Measurements from ENCODE around the gene NTPCR. TPM values are rescaled to one million over a fixed set of nuclear protein-coding genes. Genes with fewer than 3 reads are reported as not detected.

The NTPCR gene
- total RNA-seq, 1 experiment from 2014 or later = 50.0 TPM

GRCh38 chr1:232985882-232986526 lies 35.6 kb downstream of the NTPCR start:
- TF ChIP-seq EZH2 (IDR thresholded peaks at IDR 0.05; ENCODE audit: borderline replicate concordance, low read depth, low read length, poor library complexity, severe bottlenecking) (no peak), CTCF (conservative IDR thresholded peaks at IDR 0.05; ENCODE audit: low read depth, low read length) (no peak)
- ChIA-PET POLR2A (ENCODE audit: low non-redundant PET) (no interaction called here), CTCF (no interaction called here)
- DNase-seq (ENCODE audit: low spot score) = no peak
- intact Hi-C loops (cut with micrococcal nuclease; ENCODE audit: unreplicated experiment) = no loop called here
- no peak overlapping the region for H3K27ac ChIP-seq (ENCODE audit: low read depth, low read length, poor library complexity, severe bottlenecking)
- no peaks in the 10 kb centered on the region for H3K4me1 ChIP-seq (ENCODE audit: insufficient read depth, low read length, poor library complexity, severe bottlenecking)
- H3K36me3 ChIP-seq (ENCODE audit: insufficient read depth, low read length, poor library complexity, severe bottlenecking) = no peaks in the 10 kb centered on the region
- no peaks in the 10 kb centered on the region for H3K27me3 ChIP-seq (replicated peaks; ENCODE audit: insufficient read depth, low read depth, low read length, poor library complexity)
- no TSS peak for BruUV-seq (replicated peaks)
- H3K9me3 ChIP-seq (ENCODE audit: low read depth, low read length, poor library complexity, severe bottlenecking) = no peaks in the 10 kb centered on the region
- H3K4me3 ChIP-seq (ENCODE audit: low read depth, low read length, poor library complexity, severe bottlenecking) = no peak overlapping the region

- intact Hi-C loops (cut with micrococcal nuclease; ENCODE audit: unreplicated experiment) = no loop called here
- Histone ChIP-seq H3K4me3 (ENCODE audit: low read depth, low read length, poor library complexity, severe bottlenecking) (no peak overlapping the region), H3K27me3 (replicated peaks; ENCODE audit: insufficient read depth, low read depth, low read length, poor library complexity) (no peaks in the 10 kb centered on the region), H3K4me1 (ENCODE audit: insufficient read depth, low read length, poor library complexity, severe bottlenecking) (no peaks in the 10 kb centered on the region), H3K27ac (ENCODE audit: low read depth, low read length, poor library complexity, severe bottlenecking) (no peak overlapping the region), H3K9me3 (ENCODE audit: low read depth, low read length, poor library complexity, severe bottlenecking) (no peaks in the 10 kb centered on the region), H3K36me3 (ENCODE audit: insufficient read depth, low read length, poor library complexity, severe bottlenecking) (no peaks in the 10 kb centered on the region)
- BruUV-seq (replicated peaks) = no TSS peak
- POLR2A ChIA-PET (ENCODE audit: low non-redundant PET) = no interaction called here
- DNase-seq (ENCODE audit: low spot score) = no peak
- TF ChIP-seq CTCF (conservative IDR thresholded peaks at IDR 0.05; ENCODE audit: low read depth, low read length) = no peak
- TF ChIP-seq EZH2 (IDR thresholded peaks at IDR 0.05; ENCODE audit: borderline replicate concordance, low read depth, low read length, poor library complexity, severe bottlenecking) = no peak
- CTCF ChIA-PET = no interaction called here
These were observed 36.1 kb downstream of the NTPCR start for GRCh38 chr1:232986527-232986922.

GRCh38 chr1:232987046-232987773 lies 36.8 kb downstream of the NTPCR start:
- H3K4me3 ChIP-seq (ENCODE audit: low read depth, low read length, poor library complexity, severe bottlenecking) = no peak overlapping the region
- no peaks in the 10 kb centered on the region for H3K4me1 ChIP-seq (ENCODE audit: insufficient read depth, low read length, poor library complexity, severe bottlenecking)
- H3K9me3 ChIP-seq (ENCODE audit: low read depth, low read length, poor library complexity, severe bottlenecking) = no peaks in the 10 kb centered on the region
- CTCF ChIA-PET = no interaction called here
- no peak for DNase-seq (ENCODE audit: low spot score)
- H3K36me3 ChIP-seq (ENCODE audit: insufficient read depth, low read length, poor library complexity, severe bottlenecking) = no peaks in the 10 kb centered on the region
- BruUV-seq (replicated peaks) = no TSS peak
- intact Hi-C loops (cut with micrococcal nuclease; ENCODE audit: unreplicated experiment) = no loop called here
- H3K27me3 ChIP-seq (replicated peaks; ENCODE audit: insufficient read depth, low read depth, low read length, poor library complexity) = no peaks in the 10 kb centered on the region
- POLR2A ChIA-PET (ENCODE audit: low non-redundant PET) = no interaction called here
- H3K27ac ChIP-seq (ENCODE audit: low read depth, low read length, poor library complexity, severe bottlenecking) = no peak overlapping the region
- TF ChIP-seq CTCF (conservative IDR thresholded peaks at IDR 0.05; ENCODE audit: low read depth, low read length) (no peak), EZH2 (IDR thresholded peaks at IDR 0.05; ENCODE audit: borderline replicate concordance, low read depth, low read length, poor library complexity, severe bottlenecking) (no peak)

Data from A673 (cell line).